HG03378 (cell line): ENCODE results near the gene NIP7.
"Not testable (repeated sequence)": the region's sequence is repeated elsewhere in the genome, so short reads cannot be mapped to it uniquely, and the experiment has no call there.

Experiments
- ATAC-seq: cut with Tn5 transposase; IDR thresholded peaks from one replicate; pipeline ENCODE4 v1.9.1; 2021; ENCODE audit warnings: mild to moderate bottlenecking, moderate library complexity; ENCODE audit not compliant: unreplicated experiment

Gene NIP7

GRCh38 chr16:69340095-69340644 is 598 bp downstream of the NIP7 start:
- no peak for ATAC-seq

- no peak for ATAC-seq
Observed at GRCh38 chr16:69344171-69344570, 4.6 kb downstream of the NIP7 start.

GRCh38 chr16:69345923-69346322 is 6.4 kb downstream of the NIP7 start:
- ATAC-seq: no peak

- no peak for ATAC-seq
Observed at GRCh38 chr16:69346683-69347082, 7.1 kb downstream of the NIP7 start.

- no peak for ATAC-seq
Observed at GRCh38 chr16:69348222-69348621, 8.7 kb downstream of the NIP7 start.

- ATAC-seq: no peak
Observed at GRCh38 chr16:69349536-69349935, 10.0 kb downstream of the NIP7 start.

GRCh38 chr16:69350536-69351133 is 11.1 kb downstream of the NIP7 start:
- no peak for ATAC-seq

- no peak for ATAC-seq
Observed at GRCh38 chr16:69351309-69352027, 11.9 kb downstream of the NIP7 start, which contains the start of gene TMED6. TSS of gene TMED6 (minus strand) at chr16:69351786. CDS start at chr16:69351753, 33 bp downstream.

- ATAC-seq: not testable (repeated sequence)
Observed at GRCh38 chr16:69360070-69360469, 20.5 kb downstream of the NIP7 start.

GRCh38 chr16:69363281-69363717 is 23.7 kb downstream of the NIP7 start:
- ATAC-seq: no peak

- ATAC-seq: no peak
Observed at GRCh38 chr16:69364088-69364487, 24.5 kb downstream of the NIP7 start.

- no peak for ATAC-seq
Observed at GRCh38 chr16:69365901-69366300, 26.3 kb downstream of the NIP7 start.

GRCh38 chr16:69366431-69366830 is 26.9 kb downstream of the NIP7 start:
- no peak for ATAC-seq

- ATAC-seq: no peak
Observed at GRCh38 chr16:69367980-69368379, 28.4 kb downstream of the NIP7 start.

GRCh38 chr16:69368866-69369265 is 29.3 kb downstream of the NIP7 start:
- ATAC-seq: no peak

GRCh38 chr16:69371564-69371963 is 32.0 kb downstream of the NIP7 start:
- no peak for ATAC-seq

GRCh38 chr16:69373019-69373418 is 33.4 kb downstream of the NIP7 start:
- no peak for ATAC-seq

GRCh38 chr16:69376393-69377059 is 37.0 kb downstream of the NIP7 start:
- no peak for ATAC-seq

- ATAC-seq: no peak
Observed at GRCh38 chr16:69378036-69378435, 38.5 kb downstream of the NIP7 start.

- no peak for ATAC-seq
Observed at GRCh38 chr16:69378760-69379159, 39.2 kb downstream of the NIP7 start.

- no peak for ATAC-seq
Observed at GRCh38 chr16:69381231-69381630, 41.7 kb downstream of the NIP7 start.

GRCh38 chr16:69382421-69382820 is 42.8 kb downstream of the NIP7 start:
- no peak for ATAC-seq
